Esophagus muscularis mucosa (tissue), 4 donors: ENCODE data around the gene DRAP1. TPM values are rescaled to one million over a fixed set of nuclear protein-coding genes. Genes with fewer than 3 reads are reported as not detected.

Experiments used
- DNase-seq: peaks from one replicate; pipeline ENCODE4 v3.0.0-alpha.2; 2017; ENCODE audit errors: extremely low spot score
- H3K27ac ChIP-seq, 4 donors: fragments of 200-600 bp; sonication (generic); replicated peaks in 1 of 4; 1 replicate in 3 of 4; 2 replicates in 1 of 4; pipeline ENCODE4 v1.5.1; 2016 to 2019; ENCODE audit warnings: mild to moderate bottlenecking in 1 of 4
- H3K27me3 ChIP-seq, 4 donors: fragments of 200-600 bp; sonication (generic); one replicate each; pipeline versions ENCODE4 v1.5.1 to v1.6.0; 2016 to 2019
- H3K36me3 ChIP-seq, 4 donors: fragments of 200-600 bp; sonication (generic); one replicate each; pipeline ENCODE4 v1.5.1; 2016 to 2019
- H3K4me1 ChIP-seq, 4 donors: fragments of 200-600 bp; sonication (generic); one replicate each; pipeline ENCODE4 v1.5.1; 2016 to 2019
- H3K4me3 ChIP-seq, 4 donors: fragments of 200-600 bp; sonication (generic); 1 replicate in 2 of 4; 2 replicates in 2 of 4; pipeline ENCODE4 v1.5.1; 2016 to 2019; ENCODE audit warnings: mild to moderate bottlenecking in 4 of 4, moderate library complexity in 1 of 4
- H3K9me3 ChIP-seq, 4 donors: fragments of 200-600 bp; sonication (generic); 1 replicate in 3 of 4; 2 replicates in 1 of 4; pipeline ENCODE4 v1.5.1; 2016 to 2019
- EP300 ChIP-seq: sonication (generic); formaldehyde crosslinking; IDR thresholded peaks from one replicate; pipeline ENCODE4 v1.6.1; 2017; ENCODE audit warnings: antibody characterized with exemption
- POLR2A ChIP-seq: fragments of 450-650 bp; IDR thresholded peaks from one replicate; pipeline ENCODE4 v1.6.1; 2017; ENCODE audit warnings: antibody characterized with exemption, moderate library complexity, mild to moderate bottlenecking, low read depth
- POLR2AphosphoS5 ChIP-seq, 2 donors: sonication (generic); formaldehyde crosslinking; IDR thresholded peaks; one replicate each; pipeline ENCODE4 v1.6.1; 2017; ENCODE audit warnings: antibody characterized with exemption in 2 of 2
- WGBS: methylation state at CpG from one replicate; pipeline ENCODE4 v1.1.5; 2018; 5-methylcytosine and 5-hydroxymethylcytosine counted together
- intact Hi-C: fragments of 100-400 bp; cut with DNase I; formaldehyde crosslinking; loops from one replicate; pipeline ENCODE4 v1.15.1; 2023
- total RNA-seq, 4 donors: library from RNA; depleted of rRNA; stranded (reverse); fragments of >200 nt; gene quantifications; one replicate each; pipeline versions ENCODE4 v1.1.0 to v1.2.1, GENCODE V29; 2016
- TF ChIP-seq, protein P1 (sequence below), 3 experiments: fragments of 200-600 bp in 2 of 3; fragments of 450-650 bp in 1 of 3; sonication (generic) in 2 of 3; IDR thresholded peaks; one replicate each; pipeline ENCODE4 v1.5.1; 2017 to 2019; ENCODE audit warnings: antibody characterized with exemption in 3 of 3, mild to moderate bottlenecking in 2 of 3, moderate library complexity in 1 of 3

Gene DRAP1
- total RNA-seq, 4 donors from 2014 or later: 78.4 to 122 (median 101) TPM

- H3K9me3 ChIP-seq: no peaks in the 10 kb centered on the region
- H3K27me3 ChIP-seq: no peaks in the 10 kb centered on the region
- peaks cover 57 to 76% (median 69%) of the 10 kb centered on the region in 4 donors for H3K4me1 ChIP-seq
- H3K36me3 ChIP-seq: peaks cover 0 to 10% (median 2%) of the 10 kb centered on the region in 4 donors
- intact Hi-C loops: no loop called here
- H3K27ac ChIP-seq: peak overlapping the region; percentile 91 to 99 (median 94)
- peak overlapping the region; percentile 16 to 27 (median 19) for H3K4me3 ChIP-seq
- no peak for TF ChIP-seq EP300
- TF ChIP-seq POLR2AphosphoS5 (IDR thresholded peaks at IDR 0.05): peak; percentile 88 to 91
- DNase-seq: no peak
- 26% methylated on average over 6 of the region's 13 CpGs for WGBS
Measured at GRCh38 chr11:65915821-65916251, 3.4 kb upstream of the DRAP1 start.

- WGBS: 68% methylated on average over 7 of the region's 7 CpGs
- H3K9me3 ChIP-seq: no peaks in the 10 kb centered on the region
- no peaks in the 10 kb centered on the region for H3K27me3 ChIP-seq
- peaks cover 0 to 16% (median 7%) of the 10 kb centered on the region in 4 donors for H3K36me3 ChIP-seq
- intact Hi-C loops: no loop called here
- H3K27ac ChIP-seq: peak overlapping the region; percentile 91 to 99 (median 94)
- H3K4me1 ChIP-seq: peaks cover 57 to 77% (median 70%) of the 10 kb centered on the region in 4 donors
- peak overlapping the region in 1 of 4 donors; percentile 19 for H3K4me3 ChIP-seq
- TF ChIP-seq, protein P1, sequence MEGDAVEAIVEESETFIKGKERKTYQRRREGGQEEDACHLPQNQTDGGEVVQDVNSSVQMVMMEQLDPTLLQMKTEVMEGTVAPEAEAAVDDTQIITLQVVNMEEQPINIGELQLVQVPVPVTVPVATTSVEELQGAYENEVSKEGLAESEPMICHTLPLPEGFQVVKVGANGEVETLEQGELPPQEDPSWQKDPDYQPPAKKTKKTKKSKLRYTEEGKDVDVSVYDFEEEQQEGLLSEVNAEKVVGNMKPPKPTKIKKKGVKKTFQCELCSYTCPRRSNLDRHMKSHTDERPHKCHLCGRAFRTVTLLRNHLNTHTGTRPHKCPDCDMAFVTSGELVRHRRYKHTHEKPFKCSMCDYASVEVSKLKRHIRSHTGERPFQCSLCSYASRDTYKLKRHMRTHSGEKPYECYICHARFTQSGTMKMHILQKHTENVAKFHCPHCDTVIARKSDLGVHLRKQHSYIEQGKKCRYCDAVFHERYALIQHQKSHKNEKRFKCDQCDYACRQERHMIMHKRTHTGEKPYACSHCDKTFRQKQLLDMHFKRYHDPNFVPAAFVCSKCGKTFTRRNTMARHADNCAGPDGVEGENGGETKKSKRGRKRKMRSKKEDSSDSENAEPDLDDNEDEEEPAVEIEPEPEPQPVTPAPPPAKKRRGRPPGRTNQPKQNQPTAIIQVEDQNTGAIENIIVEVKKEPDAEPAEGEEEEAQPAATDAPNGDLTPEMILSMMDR (IDR thresholded peaks at IDR 0.05): no peak
- TF ChIP-seq EP300 (no peak), POLR2AphosphoS5 (IDR thresholded peaks at IDR 0.05) (no peak), POLR2A (no peak)
- DNase-seq: no peak
Measured at GRCh38 chr11:65916391-65916790, 2.8 kb upstream of the DRAP1 start.

- TF ChIP-seq EP300 (no peak), POLR2AphosphoS5 (IDR thresholded peaks at IDR 0.05) (no peak), POLR2A (no peak)
- TF ChIP-seq, protein P1 (IDR thresholded peaks at IDR 0.05): no peak
- intact Hi-C loops: no loop called here
- WGBS: 84% methylated on average over 3 of the region's 3 CpGs
- peak overlapping the region; percentile 91 to 99 (median 94) for H3K27ac ChIP-seq
- DNase-seq: no peak
- H3K27me3 ChIP-seq: no peaks in the 10 kb centered on the region
- peaks cover 50 to 72% (median 65%) of the 10 kb centered on the region in 4 donors for H3K4me1 ChIP-seq
- peak overlapping the region; percentile 68 to 99 (median 88) for H3K4me3 ChIP-seq
- H3K36me3 ChIP-seq: peaks cover 0 to 22% (median 14%) of the 10 kb centered on the region in 4 donors
- H3K9me3 ChIP-seq: no peaks in the 10 kb centered on the region
Measured at GRCh38 chr11:65917077-65917433, 2.2 kb upstream of the DRAP1 start.

GRCh38 chr11:65917434-65918210 lies 1.6 kb upstream of the DRAP1 start:
- no peak for TF ChIP-seq POLR2AphosphoS5 (IDR thresholded peaks at IDR 0.05)
- no peak for TF ChIP-seq POLR2A
- TF ChIP-seq, protein P1 (IDR thresholded peaks at IDR 0.05): no peak
- TF ChIP-seq EP300: no peak
- intact Hi-C loops: loop anchor here (1.0 kb wide), 1 partner anchor 29 kb away; the partner anchor contains the start of gene FIBP
- peak overlapping the region; percentile 68 to 99 (median 88) for H3K4me3 ChIP-seq
- H3K36me3 ChIP-seq: peaks cover 1 to 28% (median 19%) of the 10 kb centered on the region in 4 donors
- H3K4me1 ChIP-seq: peaks cover 49 to 67% (median 62%) of the 10 kb centered on the region in 4 donors
- peak overlapping the region; percentile 91 to 99 (median 94) for H3K27ac ChIP-seq
- H3K9me3 ChIP-seq: no peaks in the 10 kb centered on the region
- no peaks in the 10 kb centered on the region for H3K27me3 ChIP-seq
- 78% methylated on average over 14 of the region's 35 CpGs for WGBS
- no peak for DNase-seq
